ENCODE measurements around the gene AQP2.
A peak's percentile ranks its signal among the peaks of the same experiment; 100 is the strongest.

AQP2 gene, protein sequence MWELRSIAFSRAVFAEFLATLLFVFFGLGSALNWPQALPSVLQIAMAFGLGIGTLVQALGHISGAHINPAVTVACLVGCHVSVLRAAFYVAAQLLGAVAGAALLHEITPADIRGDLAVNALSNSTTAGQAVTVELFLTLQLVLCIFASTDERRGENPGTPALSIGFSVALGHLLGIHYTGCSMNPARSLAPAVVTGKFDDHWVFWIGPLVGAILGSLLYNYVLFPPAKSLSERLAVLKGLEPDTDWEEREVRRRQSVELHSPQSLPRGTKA

DNA sequence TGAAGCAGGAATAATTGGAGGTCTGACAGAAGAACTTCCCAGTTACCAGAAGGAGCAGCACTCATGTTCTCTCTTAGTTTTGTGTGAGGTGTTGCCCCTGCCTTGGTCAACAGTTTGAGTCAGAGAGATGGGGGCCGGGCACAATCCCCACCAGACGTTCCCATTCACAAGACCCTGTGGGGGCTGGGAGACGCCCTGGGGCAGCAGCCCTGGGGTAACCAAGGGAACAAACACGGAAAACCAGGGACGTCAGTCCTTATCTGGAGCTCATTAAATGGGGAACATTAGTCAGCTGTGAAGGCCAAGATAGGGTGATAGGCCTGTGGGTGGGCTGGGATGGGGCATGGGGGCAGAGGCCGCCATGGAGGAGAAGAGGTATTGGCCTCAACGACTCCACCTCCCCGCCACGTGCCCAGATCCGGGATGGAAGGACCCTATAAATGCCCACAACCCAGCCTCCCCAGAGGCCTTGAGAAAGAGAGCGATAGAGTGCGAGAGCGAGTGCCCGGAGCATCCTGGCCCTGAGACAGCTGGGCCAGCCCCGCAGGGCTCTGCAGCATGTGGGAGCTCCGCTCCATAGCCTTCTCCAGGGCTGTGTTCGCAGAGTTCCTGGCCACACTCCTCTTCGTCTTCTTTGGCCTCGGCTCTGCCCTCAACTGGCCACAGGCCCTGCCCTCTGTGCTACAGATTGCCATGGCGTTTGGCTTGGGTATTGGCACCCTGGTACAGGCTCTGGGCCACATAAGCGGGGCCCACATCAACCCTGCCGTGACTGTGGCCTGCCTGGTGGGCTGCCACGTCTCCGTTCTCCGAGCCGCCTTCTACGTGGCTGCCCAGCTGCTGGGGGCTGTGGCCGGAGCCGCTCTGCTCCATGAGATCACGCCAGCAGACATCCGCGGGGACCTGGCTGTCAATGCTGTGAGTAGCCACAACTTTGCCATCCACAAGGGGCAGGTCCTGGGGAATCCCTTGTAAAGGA lies at the start of gene AQP2:
Gene AQP2 (plus strand): TSS at position 465 of the 979 bp plus-strand sequence. CDS start 94 bp downstream, at position 559.
- no peak for DNase-seq (ENCODE audit: low read depth in 1 of 2, low spot score in 1 of 2)

DNA sequence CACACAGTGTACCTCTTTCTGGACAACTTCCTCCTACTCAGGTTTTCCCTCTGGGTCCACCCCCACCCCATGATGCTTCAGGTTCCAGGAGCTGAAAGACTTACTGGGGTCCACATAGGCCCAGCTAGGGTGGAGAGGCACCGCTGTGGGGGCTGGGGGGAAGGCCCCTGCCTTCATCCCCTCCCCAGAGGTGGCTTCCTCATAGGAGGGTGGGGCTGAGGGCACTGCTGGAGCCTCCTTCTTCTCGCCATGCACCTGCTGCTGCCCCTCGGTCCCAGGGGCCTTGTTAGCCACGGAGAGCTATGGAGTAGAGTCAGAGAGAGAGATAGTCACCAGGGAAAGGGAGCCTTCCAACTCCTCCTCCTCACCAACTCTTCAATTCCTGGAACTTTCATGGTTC lies 49.5 kb upstream of the AQP2 start:
- DNase-seq (ENCODE audit: low read depth in 1 of 2, low spot score in 1 of 2) = no peak

DNA sequence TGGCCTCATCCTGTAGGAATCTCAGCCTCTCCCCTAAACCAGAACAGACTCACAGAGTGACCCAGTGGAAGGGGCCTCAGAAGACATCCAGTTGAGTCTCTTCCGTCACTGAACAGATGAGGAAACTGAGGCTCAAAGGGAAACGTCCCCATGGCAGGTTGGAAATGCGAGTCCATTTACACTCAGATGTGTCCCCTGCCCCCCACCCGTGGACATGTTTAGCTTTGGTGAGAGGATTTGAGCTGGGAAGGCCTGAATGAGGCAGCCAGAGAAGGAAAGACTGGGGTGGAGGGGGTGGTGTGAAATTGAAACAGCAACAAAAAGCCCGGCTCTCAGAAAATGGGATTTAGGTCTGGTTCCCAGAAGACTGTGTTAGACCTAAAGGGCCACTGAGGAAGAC lies 48.6 kb upstream of the AQP2 start:
- DNase-seq (ENCODE audit: low read depth in 1 of 2, low spot score in 1 of 2) = no peak

DNA sequence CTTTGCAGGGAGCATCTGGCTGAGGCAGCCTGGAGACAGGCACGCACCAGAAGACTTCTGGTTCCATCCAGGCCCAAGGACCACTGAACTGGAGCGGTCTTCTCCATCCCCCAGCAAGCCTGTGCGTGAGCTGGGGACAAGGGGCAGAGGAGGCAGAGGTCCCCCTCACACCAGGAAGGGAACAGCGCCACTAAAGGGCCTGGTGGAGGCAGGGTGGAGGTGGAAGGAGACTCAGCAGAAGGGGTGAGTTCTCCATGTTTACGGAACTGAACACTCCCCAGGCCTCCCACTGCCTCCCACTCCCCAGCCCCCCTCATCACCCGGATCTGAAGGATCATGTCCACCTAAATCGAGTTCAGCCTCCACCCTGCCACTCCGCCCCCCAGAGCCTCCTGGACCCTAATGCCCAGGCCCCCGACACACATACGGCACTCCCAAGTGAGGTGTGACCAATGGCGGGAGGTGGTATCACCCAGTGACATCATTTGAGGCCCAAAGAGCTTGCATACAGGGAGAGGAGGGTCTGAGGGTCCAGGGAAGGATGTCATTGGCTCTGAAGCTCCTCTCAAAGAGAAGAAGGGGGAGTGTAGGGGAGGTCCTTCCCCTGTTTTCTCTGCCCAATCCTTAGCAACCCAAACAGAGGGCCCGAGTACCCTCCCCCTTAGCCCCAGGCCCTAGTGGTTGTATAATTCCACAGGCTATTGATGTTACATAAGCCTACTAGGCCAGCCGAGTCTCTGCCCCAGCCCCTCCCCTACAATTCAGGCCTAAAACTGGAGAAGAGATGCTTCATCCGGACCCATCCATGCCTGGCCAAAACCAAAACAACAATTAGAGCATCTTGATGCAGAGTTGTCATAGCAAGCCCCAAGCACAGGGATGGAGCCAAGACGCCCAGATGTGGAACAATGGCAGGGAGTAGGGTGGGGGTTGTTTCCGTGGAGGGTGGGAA lies 47.9 kb upstream of the AQP2 start:
- DNase-seq (ENCODE audit: low read depth in 1 of 2, low spot score in 1 of 2) = no peak

DNA sequence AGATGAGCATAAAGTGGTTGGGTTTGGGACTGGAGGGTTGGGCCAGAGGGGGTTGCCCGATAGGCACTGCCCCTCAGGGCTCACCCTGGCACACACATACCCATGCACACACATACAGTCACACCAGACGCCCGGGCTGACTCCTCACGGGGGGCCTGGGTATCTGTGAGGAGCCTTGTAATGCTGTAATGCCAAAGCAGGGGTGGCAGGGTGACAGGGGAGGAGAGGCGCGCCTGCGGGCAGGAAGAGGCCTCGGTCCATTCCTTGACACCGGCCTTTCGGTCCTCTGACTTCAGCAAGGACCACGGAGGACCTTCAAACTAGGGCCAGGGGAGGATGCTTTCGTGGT lies 47.2 kb upstream of the AQP2 start:
- no peak for DNase-seq (ENCODE audit: low read depth in 1 of 2, low spot score in 1 of 2)

DNA sequence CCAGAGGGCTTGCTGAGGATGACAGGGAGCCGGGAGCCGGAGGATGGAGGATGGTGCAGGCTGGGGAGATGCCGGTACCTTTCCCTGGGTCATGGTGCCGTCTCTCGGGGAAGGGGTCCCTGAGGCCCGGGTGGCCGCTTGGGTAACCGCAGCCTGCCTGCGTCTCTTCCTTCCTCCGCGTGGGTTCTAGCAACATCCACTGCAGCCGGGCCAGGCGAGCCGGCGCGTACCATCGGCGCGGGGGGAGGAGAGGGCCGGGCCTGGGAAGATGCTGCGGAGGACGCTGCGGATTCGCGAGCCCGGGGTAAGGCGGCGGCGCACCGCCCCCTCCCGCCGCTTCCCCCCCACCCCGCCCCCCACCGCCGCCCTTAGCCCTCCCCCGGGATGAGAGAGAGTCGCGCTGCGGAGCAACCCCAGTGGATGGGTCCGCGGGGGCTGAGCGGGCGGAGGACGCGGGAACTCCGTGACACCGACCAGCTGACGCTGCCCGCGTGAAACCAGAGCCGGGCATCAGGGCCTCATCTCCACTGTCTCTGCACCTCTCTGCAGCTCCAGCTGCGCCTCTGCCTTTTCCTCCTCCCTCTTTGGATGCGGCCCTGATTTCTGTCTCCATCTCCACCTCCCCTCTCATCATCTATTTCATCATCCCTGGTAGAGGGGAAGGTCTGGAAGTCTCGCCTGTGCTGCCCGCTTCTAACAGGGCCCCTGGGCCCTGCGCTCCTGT lies 46.7 kb upstream of the AQP2 start, which contains the start of gene FAIM2:
Gene FAIM2 (minus strand): TSS at position 201 of the 724 bp plus-strand sequence. CDS start 108 bp downstream, at position 93.
- DNase-seq (ENCODE audit: low read depth in 1 of 2, low spot score in 1 of 2) = peak in 1 of 2 donors; percentile 26

DNA sequence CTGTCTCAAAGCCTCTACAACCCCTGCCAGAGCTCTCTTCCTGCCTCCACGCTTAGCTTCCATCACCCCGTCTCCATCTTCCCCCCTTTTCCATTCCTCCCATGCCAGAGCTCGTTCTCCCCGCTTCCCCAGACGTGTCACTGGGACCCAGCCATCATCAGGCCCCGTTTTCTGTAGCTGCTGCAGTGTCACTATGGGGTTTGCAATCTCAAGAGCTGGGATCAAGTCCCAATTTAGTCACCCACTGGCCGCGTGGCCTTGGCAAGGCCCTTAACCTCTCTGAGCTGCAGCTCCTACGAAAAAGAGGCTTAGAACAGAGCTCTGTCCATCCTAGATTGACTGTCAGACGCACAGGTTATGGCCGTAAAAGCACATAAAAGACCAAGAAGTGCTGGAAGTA lies 45.9 kb upstream of the AQP2 start:
- no peak for DNase-seq (ENCODE audit: low read depth in 1 of 2, low spot score in 1 of 2)

DNA sequence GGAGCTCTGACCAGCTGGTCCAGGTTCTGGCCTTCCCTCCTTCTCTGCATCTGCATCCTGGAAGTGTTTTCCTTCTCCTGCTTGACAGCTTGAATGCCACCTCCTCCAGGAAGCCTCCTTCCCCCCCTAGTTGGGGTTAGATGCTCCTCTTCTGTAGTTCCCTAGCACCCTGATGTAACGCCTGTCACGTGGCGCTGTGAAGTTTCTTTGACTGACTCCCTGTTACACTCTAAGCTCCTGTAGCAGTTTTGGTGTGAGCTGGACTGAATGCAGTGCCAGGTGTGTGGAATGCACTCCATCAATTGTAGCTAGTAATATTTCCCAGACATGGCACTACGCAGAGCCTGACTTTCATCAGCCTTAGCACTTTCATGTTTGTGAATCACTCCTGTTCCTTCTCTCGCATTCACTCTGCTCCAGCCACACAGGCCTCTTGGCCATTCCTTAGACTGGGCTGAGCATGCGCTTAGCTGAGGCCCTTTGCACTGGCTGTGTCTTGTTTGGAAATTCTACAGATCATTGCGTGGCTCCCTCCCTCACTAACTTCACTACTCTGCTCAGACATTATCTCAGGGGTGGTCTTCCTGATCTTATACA lies 44.7 kb upstream of the AQP2 start:
- DNase-seq (ENCODE audit: low read depth in 1 of 2, low spot score in 1 of 2) = no peak

DNA sequence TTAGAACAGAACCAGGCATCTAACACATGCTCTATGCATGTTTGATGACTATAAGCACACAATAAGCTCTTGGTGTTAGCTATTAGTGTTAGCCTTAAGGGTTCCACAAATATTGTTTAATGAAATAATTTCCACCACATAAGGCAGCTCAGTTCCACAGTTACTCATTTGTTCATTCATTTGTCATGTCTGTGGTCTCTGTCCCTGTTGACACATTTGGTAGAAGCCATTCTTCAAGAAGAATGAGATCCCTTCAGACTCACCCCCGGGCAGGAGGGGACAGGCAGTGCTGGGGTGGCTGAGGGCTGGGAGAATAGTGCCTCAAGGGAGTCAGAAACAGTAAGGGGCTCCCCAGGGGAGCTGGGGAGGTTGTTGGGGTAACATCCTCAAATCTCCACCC lies 43.2 kb upstream of the AQP2 start:
- DNase-seq (ENCODE audit: low read depth in 1 of 2, low spot score in 1 of 2) = no peak

DNA sequence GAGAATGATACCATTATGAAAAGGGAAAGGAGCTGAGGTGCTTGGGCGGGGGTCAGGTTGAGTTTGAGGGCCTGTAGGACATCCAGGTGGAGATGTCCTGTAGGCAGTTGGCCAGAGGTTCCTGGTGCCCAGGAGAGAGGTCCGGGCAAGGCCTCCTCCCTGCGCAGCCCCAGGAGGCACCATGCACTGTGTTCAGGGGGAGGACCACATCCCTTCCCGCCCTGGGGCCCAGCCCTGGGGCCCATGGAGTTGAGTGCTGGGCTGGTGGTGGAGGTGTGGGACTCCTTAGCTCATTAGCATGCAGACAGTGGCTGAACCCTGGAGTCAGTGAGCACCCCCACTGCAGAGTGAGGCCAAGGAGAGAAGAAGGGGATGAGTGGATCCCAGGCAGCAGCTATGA lies 41.2 kb upstream of the AQP2 start:
- DNase-seq (ENCODE audit: low read depth in 1 of 2, low spot score in 1 of 2) = no peak

DNA sequence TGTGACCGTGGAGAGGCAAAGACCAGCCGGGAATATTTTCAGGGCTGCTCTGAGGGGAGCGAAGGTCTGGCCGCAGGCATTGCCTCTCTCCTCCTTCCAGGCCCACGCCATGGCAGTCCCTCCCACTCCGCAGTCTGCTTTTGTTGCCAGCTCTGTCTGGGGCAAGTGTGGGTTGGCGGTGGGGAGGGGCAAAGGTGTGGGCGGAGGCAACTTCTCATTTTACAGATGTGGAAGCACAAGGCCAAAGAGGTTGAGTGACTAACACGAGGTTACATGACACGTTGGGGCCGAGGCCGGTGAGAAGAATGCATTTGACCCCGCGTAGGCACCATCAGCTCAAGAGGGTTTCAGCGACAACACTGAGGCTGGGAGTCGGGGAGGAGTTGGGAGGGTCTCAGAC lies 40.7 kb upstream of the AQP2 start:
- no peak for DNase-seq (ENCODE audit: low read depth in 1 of 2, low spot score in 1 of 2)

DNA sequence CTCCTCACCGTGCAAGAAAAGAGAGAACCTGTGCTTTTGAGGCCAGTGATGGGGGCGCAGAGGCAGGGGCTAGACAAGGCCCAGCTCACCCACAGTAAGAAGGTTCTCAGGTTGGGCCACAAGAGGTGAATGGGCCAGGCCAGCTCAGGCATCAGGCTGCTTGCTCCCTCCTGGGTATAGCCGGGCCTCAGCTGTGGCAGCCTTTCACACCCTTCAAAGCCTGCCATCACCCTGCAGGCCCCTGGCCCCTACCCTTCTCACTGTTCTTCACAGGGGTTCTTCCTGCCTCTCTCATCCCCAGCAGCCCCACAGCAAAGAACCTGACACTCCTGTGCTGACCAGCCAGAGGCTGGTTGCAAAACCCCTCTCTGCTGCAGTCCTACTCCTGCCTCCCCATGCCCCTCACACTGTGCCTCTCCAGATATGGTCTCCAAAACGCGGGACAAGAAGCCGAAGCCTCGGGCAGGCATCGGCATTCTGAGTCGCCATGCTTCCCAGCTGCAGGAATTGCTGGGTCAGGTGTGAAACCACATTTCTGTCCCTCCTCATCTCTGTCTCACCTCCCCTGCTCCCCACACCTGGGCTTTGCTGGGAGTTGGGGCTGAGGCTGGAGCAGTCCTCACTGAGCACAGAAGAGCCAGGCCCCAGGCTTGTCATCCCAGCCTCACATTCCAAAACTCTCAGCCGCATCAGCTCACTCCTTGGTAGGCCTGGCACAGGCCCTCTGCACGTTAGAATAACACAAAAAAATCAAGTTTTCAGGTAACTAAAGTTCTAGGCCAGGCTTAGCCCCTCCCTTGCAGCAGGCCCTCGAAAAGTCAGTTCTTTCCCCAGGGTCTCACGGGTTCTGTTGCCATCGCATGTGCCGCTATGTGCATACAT lies 40.0 kb upstream of the AQP2 start:
- no peak for DNase-seq (ENCODE audit: low read depth in 1 of 2, low spot score in 1 of 2)

DNA sequence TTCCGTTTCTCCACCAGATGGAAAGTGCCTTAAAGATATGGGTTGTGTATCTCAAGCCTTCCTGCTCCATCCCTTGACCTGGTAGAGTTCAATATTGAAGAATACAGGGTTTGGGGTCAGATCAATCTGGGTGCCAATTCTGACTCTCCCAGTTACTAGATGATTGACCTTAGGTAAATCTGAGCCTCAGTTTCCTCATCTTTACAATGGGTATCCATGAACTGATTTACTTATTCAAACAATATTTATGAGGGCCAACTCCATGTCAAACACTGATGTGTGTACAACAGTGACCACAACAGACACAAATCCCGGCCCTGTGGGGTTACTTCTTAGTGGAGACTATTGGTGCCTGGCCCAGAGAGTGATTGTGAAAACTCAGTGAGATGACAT lies 39.3 kb upstream of the AQP2 start:
- DNase-seq (ENCODE audit: low read depth in 1 of 2, low spot score in 1 of 2) = no peak

DNA sequence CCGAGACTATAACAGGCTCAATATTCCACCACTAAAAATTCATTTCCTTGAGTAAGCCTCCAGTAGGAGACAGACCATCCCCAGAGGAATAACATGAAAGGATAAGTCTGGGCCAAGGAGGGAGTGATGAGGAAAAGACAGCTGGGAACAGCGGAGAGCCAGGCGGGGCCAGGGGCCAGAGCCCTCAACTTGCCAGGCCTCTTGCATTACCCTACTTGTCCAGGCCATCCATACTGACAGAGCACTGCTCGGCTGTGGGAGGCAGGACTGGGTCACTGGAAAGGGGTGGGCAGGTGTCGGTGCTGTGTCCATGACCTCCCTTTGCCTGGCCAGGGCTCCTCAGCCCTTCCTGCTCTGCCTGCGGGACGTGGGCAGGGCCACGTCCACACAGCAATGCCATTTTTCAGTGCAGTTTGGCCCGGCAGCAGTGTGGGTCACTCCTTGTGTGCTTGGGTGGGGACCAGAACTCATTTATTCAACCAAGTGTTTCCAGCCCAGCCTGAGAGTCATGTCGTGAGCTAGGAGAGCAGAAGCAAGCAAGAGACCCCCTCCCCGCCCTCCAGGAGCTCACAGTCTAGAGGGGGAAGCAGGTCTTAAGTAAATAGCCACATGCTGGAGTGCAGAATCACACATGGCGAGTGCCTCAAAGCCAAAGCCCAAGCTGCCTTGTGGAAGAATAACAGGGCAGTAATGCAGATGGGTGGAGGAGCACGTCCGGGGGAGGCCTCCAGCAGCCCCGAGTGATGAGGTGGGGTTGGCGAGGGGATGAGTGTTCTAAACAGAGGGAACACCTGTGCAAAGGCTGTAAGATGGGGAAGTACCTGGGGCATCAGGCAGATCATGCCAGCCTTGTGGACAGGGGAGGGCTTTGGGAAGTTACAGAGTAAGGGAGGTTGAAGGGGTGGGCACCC lies 37.9 kb upstream of the AQP2 start:
- DNase-seq (ENCODE audit: low read depth in 1 of 2, low spot score in 1 of 2) = no peak

DNA sequence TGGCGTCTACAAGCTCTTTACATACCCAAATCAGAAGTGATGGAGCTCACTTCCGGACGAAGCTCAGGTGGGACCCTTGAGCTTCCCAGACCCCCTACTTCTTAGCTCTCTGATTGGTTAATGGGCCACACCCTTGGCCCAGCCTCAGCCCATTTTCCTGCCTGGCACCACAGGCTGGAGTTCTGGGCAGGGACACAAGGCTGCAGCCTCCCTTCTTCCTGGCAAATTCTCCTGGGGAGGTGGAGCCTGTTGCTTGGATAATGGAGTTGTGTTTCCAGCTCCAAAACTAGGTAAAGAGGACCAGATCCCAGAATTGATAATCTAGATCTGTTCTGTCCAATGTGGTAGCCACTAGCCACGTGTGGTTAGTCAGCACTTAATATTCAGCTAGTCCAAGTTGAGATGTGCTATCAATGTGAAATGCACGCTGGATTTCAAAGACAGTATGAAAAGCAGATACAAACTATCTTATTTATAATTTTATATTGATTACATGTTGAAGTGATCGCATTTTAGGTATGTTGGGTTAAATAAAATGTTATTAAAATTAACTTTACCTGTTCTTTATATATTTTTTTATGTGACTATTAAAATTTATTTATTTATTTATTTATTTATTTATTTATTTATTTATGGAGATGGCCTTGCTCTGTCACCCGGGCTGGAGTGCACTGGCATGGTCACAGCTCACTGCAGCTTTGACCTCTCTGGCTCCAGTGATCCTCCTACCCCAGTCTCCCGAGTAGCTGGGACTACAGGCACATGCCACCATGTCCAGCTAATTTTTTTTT lies 34.2 kb upstream of the AQP2 start:
- no peak for DNase-seq (ENCODE audit: low read depth in 1 of 2, low spot score in 1 of 2)

DNA sequence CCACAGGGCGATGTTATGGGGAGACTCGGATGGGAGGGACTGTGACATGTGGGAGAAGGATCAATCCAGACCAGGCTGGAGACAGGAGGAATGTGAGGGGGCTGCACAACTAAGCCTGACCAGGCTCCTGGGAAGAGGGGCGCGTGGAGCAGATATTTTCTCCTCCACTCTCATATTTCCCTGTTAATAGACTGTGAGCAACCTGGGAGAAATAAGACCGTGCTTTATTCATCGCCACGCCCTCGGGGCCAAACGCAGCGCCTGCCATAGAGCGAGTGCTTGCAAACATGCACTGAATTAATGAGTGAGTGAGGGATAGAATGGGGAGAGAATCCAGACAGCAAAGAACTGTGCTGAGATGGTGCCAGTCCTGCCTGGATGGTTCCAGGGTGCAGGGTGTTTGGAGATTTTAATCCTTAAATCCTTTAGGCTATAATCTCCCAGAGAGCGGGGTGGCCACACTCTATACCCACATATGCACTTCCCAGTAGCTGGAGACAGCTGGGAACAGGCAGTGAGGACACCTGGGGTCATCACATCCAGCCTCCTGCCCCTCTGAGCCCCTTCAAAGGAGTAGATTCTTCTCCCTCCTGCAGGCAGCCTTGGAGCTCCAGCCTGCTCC lies 33.3 kb upstream of the AQP2 start:
- DNase-seq (ENCODE audit: low read depth in 1 of 2, low spot score in 1 of 2) = no peak

DNA sequence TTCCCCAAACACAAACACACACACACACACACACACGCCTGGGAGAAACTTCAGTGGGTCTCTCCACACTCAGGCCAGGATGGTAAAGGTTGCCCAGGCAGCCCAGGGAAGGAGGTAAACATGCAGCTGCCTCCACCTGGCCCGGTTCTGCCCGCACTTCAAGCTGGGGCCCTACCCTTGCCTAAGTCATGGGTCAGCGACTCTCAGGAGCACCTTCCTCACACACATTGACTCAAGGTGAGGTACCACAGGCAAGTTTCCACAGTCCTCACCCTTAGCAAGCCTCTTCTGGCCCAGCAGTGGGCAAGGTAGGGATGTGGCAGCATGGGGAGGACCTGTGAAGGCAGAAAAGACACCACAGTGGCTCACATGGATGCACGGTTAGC lies 32.8 kb upstream of the AQP2 start:
- no peak for DNase-seq (ENCODE audit: low read depth in 1 of 2, low spot score in 1 of 2)

All from stimulated activated CD4-positive, alpha-beta T cell treated with anti-CD3 and anti-CD28 coated beads, Interleukin-15, amount 100 ng/mL, for 1 hour (primary cell).